GM12874 (cell line): ENCODE results near the gene RSPRY1.

Experiments used
- TF ChIP-seq, protein P1 (sequence below): IDR thresholded peaks from 2 replicates; pipeline ENCODE4 v1.5.1; 2011; ENCODE audit warnings: low read depth, mild to moderate bottlenecking, control low read depth, low read length, moderate library complexity; ENCODE audit not compliant: insufficient read depth

The RSPRY1 gene

GRCh38 chr16:57235128-57236021 lies 49.2 kb downstream of the RSPRY1 start:
- TF ChIP-seq, protein P1, sequence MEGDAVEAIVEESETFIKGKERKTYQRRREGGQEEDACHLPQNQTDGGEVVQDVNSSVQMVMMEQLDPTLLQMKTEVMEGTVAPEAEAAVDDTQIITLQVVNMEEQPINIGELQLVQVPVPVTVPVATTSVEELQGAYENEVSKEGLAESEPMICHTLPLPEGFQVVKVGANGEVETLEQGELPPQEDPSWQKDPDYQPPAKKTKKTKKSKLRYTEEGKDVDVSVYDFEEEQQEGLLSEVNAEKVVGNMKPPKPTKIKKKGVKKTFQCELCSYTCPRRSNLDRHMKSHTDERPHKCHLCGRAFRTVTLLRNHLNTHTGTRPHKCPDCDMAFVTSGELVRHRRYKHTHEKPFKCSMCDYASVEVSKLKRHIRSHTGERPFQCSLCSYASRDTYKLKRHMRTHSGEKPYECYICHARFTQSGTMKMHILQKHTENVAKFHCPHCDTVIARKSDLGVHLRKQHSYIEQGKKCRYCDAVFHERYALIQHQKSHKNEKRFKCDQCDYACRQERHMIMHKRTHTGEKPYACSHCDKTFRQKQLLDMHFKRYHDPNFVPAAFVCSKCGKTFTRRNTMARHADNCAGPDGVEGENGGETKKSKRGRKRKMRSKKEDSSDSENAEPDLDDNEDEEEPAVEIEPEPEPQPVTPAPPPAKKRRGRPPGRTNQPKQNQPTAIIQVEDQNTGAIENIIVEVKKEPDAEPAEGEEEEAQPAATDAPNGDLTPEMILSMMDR: no peak

DNA sequence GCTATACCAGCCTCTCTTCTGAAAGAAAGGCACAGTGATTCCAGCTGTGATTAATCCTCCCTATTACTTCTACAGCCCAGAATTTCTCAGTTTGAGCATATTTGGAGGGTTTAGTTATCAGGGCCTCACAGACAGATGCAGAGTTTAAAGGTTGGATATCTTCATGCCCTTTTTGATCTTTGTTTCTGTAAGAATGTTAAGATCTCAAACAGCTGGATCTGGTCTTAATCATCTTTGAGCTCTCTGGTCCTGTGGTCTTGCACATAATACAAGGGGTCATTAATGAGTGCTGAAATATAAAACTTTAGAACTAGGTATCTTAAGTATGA lies 49.9 kb downstream of the RSPRY1 start:
- TF ChIP-seq, protein P1: no peak

- TF ChIP-seq, protein P1: no peak
Observed at GRCh38 chr16:57238682-57239081, 52.6 kb downstream of the RSPRY1 start.

- TF ChIP-seq, protein P1: no peak
Observed at GRCh38 chr16:57239107-57239506, 53.0 kb downstream of the RSPRY1 start.

DNA sequence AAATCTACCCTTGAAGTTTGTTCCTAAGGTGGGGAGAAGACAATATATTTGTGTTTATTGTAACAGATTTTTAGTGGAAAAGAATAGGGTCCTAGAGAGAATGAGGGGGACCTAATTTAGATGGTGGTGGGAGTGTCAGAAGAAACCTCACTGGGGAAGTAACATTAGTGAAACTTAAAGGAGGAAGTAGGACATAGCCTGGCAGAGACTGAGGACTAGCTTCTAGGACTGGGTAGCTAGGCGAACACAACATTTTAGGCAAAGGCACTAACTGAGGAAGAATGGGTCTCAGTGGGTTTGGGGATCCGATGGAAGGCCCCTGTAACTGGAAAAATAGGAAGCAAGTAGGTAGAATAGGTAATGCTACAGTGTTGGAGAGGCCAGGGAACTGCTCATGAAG lies 54.7 kb downstream of the RSPRY1 start:
- TF ChIP-seq, protein P1: no peak

DNA sequence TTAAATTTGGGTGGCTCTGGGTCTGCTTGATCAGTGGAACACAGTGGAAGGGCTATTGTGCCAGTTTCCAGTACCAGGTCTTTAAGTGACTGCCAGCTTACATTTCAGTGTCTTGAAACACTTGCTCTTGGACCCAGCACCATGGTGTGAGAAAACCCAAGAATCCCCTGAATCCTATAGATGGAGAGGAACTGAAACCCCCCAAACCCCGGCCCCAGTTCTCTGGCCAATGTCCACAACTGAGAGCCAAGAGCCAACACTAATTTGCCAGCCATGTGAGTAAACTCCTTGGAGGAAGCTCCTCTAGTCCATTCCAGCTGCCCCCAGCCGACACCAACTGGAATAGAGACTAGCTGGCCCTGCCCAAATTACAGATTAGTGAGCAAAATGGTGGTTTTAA lies 56.5 kb downstream of the RSPRY1 start:
- TF ChIP-seq, protein P1: no peak

DNA sequence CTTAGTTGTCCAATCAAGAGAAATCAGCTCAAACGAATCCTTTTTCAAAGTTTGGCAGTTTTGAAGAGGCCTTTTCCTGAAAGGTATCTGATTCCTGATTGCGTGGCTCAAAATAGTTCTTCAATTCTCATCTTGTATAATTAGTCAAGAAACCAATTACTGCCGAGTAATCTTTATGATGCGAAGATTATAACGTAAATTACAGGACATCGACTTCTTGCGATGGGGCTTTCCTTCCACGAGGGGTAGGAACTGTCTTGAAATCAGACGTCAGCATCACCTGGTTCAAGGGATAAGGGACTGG lies 58.3 kb downstream of the RSPRY1 start:
- TF ChIP-seq, protein P1: no peak
